GM19099 (cell line): ENCODE measurements around the gene CYREN.

Experiments
- POLR2A ChIP-seq: IDR thresholded peaks from 3 replicates; pipeline ENCODE4 v1.6.1; 2011; ENCODE audit warnings: low read depth; ENCODE audit not compliant: insufficient read length; ENCODE audit errors: extremely low read depth

The CYREN gene

GRCh38 chr7:135169141-135169963 is 1.2 kb downstream of the CYREN start:
- peak; percentile 61 for TF ChIP-seq POLR2A

- TF ChIP-seq POLR2A: no peak
Observed at GRCh38 chr7:135168489-135169140, 1.9 kb downstream of the CYREN start.

- no peak for TF ChIP-seq POLR2A
Observed at GRCh38 chr7:135168001-135168400, 2.5 kb downstream of the CYREN start.

DNA sequence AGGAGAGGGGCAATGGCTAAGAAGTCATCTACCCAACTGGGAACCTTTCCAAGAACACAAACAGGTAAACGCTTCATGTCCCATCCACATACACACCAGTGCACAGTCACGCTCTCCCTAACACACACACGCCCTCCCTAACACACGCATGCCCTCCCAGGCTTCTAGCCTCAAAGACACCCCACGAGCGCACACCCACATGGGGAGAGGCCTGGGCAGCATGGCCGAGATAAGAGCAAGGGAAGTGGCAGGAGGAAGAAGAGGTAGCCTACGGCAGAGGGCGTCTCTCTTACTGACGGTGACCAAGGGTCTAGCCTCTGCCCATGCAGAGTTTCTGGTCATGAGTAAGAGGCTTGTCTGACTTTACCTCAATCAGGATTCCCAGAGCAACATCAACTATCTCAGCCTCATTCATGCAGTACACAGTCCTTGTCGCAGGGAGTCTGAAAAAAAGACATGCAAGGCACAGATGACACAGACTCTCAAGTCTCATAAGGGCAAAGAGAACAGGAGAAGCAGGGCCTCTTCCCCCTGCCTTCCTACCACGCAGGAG is 3.1 kb downstream of the CYREN start:
- peak; percentile 14 for TF ChIP-seq POLR2A

DNA sequence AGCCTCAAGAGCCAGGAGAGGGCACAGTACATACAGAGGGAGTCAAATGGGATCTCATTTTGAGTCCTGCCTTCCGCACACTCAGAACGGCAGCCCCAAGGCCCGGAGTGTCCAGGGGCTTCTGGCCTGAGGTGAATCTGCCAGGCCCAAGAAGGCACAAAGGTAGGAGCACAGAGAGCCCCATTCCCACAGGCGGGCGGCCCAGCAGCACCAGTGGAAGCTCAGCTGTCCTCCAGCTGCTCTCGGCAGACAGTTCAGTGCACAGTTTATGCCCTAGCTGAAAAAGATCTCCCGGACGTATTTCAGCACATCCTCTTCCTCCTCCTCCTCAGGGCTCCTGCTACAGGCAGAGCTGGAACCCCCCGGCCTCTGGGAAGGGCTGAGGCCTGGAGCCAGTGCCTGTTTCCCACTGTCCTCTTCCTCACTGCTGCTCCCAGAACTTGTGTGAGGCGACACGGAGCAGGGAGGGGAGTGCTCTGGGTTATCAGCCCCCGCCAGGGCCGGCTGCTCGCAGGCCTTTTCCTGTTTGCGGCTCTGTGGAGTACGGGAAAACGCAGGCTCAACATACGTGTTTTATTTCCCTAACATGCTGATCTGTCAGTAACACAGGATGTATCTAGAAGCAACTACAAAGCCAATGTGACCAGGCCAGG is 4.0 kb downstream of the CYREN start:
- TF ChIP-seq POLR2A: no peak

GRCh38 chr7:135165862-135166261 is 4.6 kb downstream of the CYREN start:
- TF ChIP-seq POLR2A: no peak

GRCh38 chr7:135164357-135165061 is 6.0 kb downstream of the CYREN start:
- peak; percentile 31 for TF ChIP-seq POLR2A

- TF ChIP-seq POLR2A: no peak
Observed at GRCh38 chr7:135162382-135163001, 8.0 kb downstream of the CYREN start.

- no peak for TF ChIP-seq POLR2A
Observed at GRCh38 chr7:135161669-135162068, 8.8 kb downstream of the CYREN start.

- peak; percentile 29 for TF ChIP-seq POLR2A
Observed at GRCh38 chr7:135160858-135161653, 9.5 kb downstream of the CYREN start.

- TF ChIP-seq POLR2A: no peak
Observed at GRCh38 chr7:135160098-135160857, 10.2 kb downstream of the CYREN start.

- no peak for TF ChIP-seq POLR2A
Observed at GRCh38 chr7:135159359-135160085, 11.0 kb downstream of the CYREN start.
